ENCODE results near the gene ST7.

ST7 gene

GRCh38 chr7:116999311-116999710, 46.0 kb downstream of the ST7 start:
- H3K9me3 ChIP-seq (ENCODE audit: control insufficient read depth, low read depth, low read length): no peaks in the 10 kb centered on the region
- H3K4me1 ChIP-seq (ENCODE audit: control insufficient read depth, low read depth, low read length): peaks cover 3% of the 10 kb centered on the region
- no peak overlapping the region for H3K27ac ChIP-seq (ENCODE audit: low read length)
- H3K9ac ChIP-seq (ENCODE audit: low read length): no peak overlapping the region
- no peaks in the 10 kb centered on the region for H3K27me3 ChIP-seq (ENCODE audit: control insufficient read depth, insufficient read depth, low read length)
- H3K36me3 ChIP-seq (ENCODE audit: control insufficient read depth, low read depth, low read length): no peaks in the 10 kb centered on the region
- H3K4me3 ChIP-seq (ENCODE audit: low read length): no peak overlapping the region

GRCh38 chr7:117001283-117001682, 48.0 kb downstream of the ST7 start:
- no peak overlapping the region for H3K27ac ChIP-seq (ENCODE audit: low read length)
- H3K9ac ChIP-seq (ENCODE audit: low read length): no peak overlapping the region
- peaks cover 3% of the 10 kb centered on the region for H3K4me1 ChIP-seq (ENCODE audit: control insufficient read depth, low read depth, low read length)
- H3K27me3 ChIP-seq (ENCODE audit: control insufficient read depth, insufficient read depth, low read length): no peaks in the 10 kb centered on the region
- no peak overlapping the region for H3K4me3 ChIP-seq (ENCODE audit: low read length)
- no peaks in the 10 kb centered on the region for H3K9me3 ChIP-seq (ENCODE audit: control insufficient read depth, low read depth, low read length)
- no peaks in the 10 kb centered on the region for H3K36me3 ChIP-seq (ENCODE audit: control insufficient read depth, low read depth, low read length)

GRCh38 chr7:117004899-117005298, 51.6 kb downstream of the ST7 start:
- Histone ChIP-seq H3K4me1 (ENCODE audit: control insufficient read depth, low read depth, low read length) (peaks cover 3% of the 10 kb centered on the region), H3K9me3 (ENCODE audit: control insufficient read depth, low read depth, low read length) (no peaks in the 10 kb centered on the region), H3K27ac (ENCODE audit: low read length) (no peak overlapping the region)

GRCh38 chr7:117005449-117005848, 52.1 kb downstream of the ST7 start:
- Histone ChIP-seq H3K4me3 (ENCODE audit: low read length) (no peak overlapping the region), H3K27me3 (ENCODE audit: control insufficient read depth, insufficient read depth, low read length) (no peaks in the 10 kb centered on the region), H3K9me3 (ENCODE audit: control insufficient read depth, low read depth, low read length) (no peaks in the 10 kb centered on the region), H3K27ac (ENCODE audit: low read length) (no peak overlapping the region), H3K36me3 (ENCODE audit: control insufficient read depth, low read depth, low read length) (no peaks in the 10 kb centered on the region), H3K4me1 (ENCODE audit: control insufficient read depth, low read depth, low read length) (peaks cover 3% of the 10 kb centered on the region), H3K9ac (ENCODE audit: low read length) (no peak overlapping the region)

More at GRCh38 chr7:117004899-117005298, 51.6 kb downstream of the ST7 start:
- Histone ChIP-seq H3K9ac (ENCODE audit: low read length) (no peak overlapping the region), H3K36me3 (ENCODE audit: control insufficient read depth, low read depth, low read length) (no peaks in the 10 kb centered on the region), H3K4me3 (ENCODE audit: low read length) (no peak overlapping the region), H3K27me3 (ENCODE audit: control insufficient read depth, insufficient read depth, low read length) (no peaks in the 10 kb centered on the region)

GRCh38 chr7:117006907-117007684, 53.8 kb downstream of the ST7 start:
- Histone ChIP-seq H3K27ac (ENCODE audit: low read length) (no peak overlapping the region), H3K27me3 (ENCODE audit: control insufficient read depth, insufficient read depth, low read length) (no peaks in the 10 kb centered on the region), H3K4me1 (ENCODE audit: control insufficient read depth, low read depth, low read length) (no peaks in the 10 kb centered on the region), H3K36me3 (ENCODE audit: control insufficient read depth, low read depth, low read length) (no peaks in the 10 kb centered on the region), H3K9me3 (ENCODE audit: control insufficient read depth, low read depth, low read length) (no peaks in the 10 kb centered on the region), H3K4me3 (ENCODE audit: low read length) (no peak overlapping the region), H3K9ac (ENCODE audit: low read length) (no peak overlapping the region)

GRCh38 chr7:117008118-117008885, 55.0 kb downstream of the ST7 start:
- Histone ChIP-seq H3K27me3 (ENCODE audit: control insufficient read depth, insufficient read depth, low read length) (no peaks in the 10 kb centered on the region), H3K4me1 (ENCODE audit: control insufficient read depth, low read depth, low read length) (no peaks in the 10 kb centered on the region), H3K9me3 (ENCODE audit: control insufficient read depth, low read depth, low read length) (no peaks in the 10 kb centered on the region), H3K27ac (ENCODE audit: low read length) (no peak overlapping the region), H3K36me3 (ENCODE audit: control insufficient read depth, low read depth, low read length) (no peaks in the 10 kb centered on the region), H3K9ac (ENCODE audit: low read length) (no peak overlapping the region), H3K4me3 (ENCODE audit: low read length) (no peak overlapping the region)

GRCh38 chr7:117008886-117009531, 55.7 kb downstream of the ST7 start:
- H3K36me3 ChIP-seq (ENCODE audit: control insufficient read depth, low read depth, low read length): no peaks in the 10 kb centered on the region
- H3K9me3 ChIP-seq (ENCODE audit: control insufficient read depth, low read depth, low read length): no peaks in the 10 kb centered on the region
- H3K27ac ChIP-seq (ENCODE audit: low read length): no peak overlapping the region
- H3K27me3 ChIP-seq (ENCODE audit: control insufficient read depth, insufficient read depth, low read length): no peaks in the 10 kb centered on the region
- no peaks in the 10 kb centered on the region for H3K4me1 ChIP-seq (ENCODE audit: control insufficient read depth, low read depth, low read length)
- no peak overlapping the region for H3K9ac ChIP-seq (ENCODE audit: low read length)
- H3K4me3 ChIP-seq (ENCODE audit: low read length): no peak overlapping the region

- Histone ChIP-seq H3K36me3 (ENCODE audit: control insufficient read depth, low read depth, low read length) (no peaks in the 10 kb centered on the region), H3K27me3 (ENCODE audit: control insufficient read depth, insufficient read depth, low read length) (no peaks in the 10 kb centered on the region), H3K4me1 (ENCODE audit: control insufficient read depth, low read depth, low read length) (no peaks in the 10 kb centered on the region), H3K9ac (ENCODE audit: low read length) (no peak overlapping the region), H3K4me3 (ENCODE audit: low read length) (no peak overlapping the region), H3K9me3 (ENCODE audit: control insufficient read depth, low read depth, low read length) (no peaks in the 10 kb centered on the region), H3K27ac (ENCODE audit: low read length) (no peak overlapping the region)
Measured at GRCh38 chr7:117009705-117010361, 56.5 kb downstream of the ST7 start.

GRCh38 chr7:117010375-117011133, 57.3 kb downstream of the ST7 start:
- H3K27ac ChIP-seq (ENCODE audit: low read length): no peak overlapping the region
- no peaks in the 10 kb centered on the region for H3K36me3 ChIP-seq (ENCODE audit: control insufficient read depth, low read depth, low read length)
- H3K27me3 ChIP-seq (ENCODE audit: control insufficient read depth, insufficient read depth, low read length): no peaks in the 10 kb centered on the region
- H3K9me3 ChIP-seq (ENCODE audit: control insufficient read depth, low read depth, low read length): no peaks in the 10 kb centered on the region
- no peak overlapping the region for H3K9ac ChIP-seq (ENCODE audit: low read length)
- no peaks in the 10 kb centered on the region for H3K4me1 ChIP-seq (ENCODE audit: control insufficient read depth, low read depth, low read length)
- H3K4me3 ChIP-seq (ENCODE audit: low read length): no peak overlapping the region

GRCh38 chr7:117011419-117012260, 58.3 kb downstream of the ST7 start:
- Histone ChIP-seq H3K4me1 (ENCODE audit: control insufficient read depth, low read depth, low read length) (no peaks in the 10 kb centered on the region), H3K36me3 (ENCODE audit: control insufficient read depth, low read depth, low read length) (no peaks in the 10 kb centered on the region), H3K9me3 (ENCODE audit: control insufficient read depth, low read depth, low read length) (no peaks in the 10 kb centered on the region), H3K9ac (ENCODE audit: low read length) (no peak overlapping the region), H3K27me3 (ENCODE audit: control insufficient read depth, insufficient read depth, low read length) (no peaks in the 10 kb centered on the region), H3K4me3 (ENCODE audit: low read length) (no peak overlapping the region), H3K27ac (ENCODE audit: low read length) (no peak overlapping the region)

Data from iPS-18a (cell line).